Measurements from ENCODE around the gene MBD4. TPM values are rescaled to one million over a fixed set of nuclear protein-coding genes. Genes with fewer than 3 reads are reported as not detected.

MBD4 gene
- total RNA-seq, 2 experiments from 2014 or later, result 38.9 to 44.5 TPM

DNA sequence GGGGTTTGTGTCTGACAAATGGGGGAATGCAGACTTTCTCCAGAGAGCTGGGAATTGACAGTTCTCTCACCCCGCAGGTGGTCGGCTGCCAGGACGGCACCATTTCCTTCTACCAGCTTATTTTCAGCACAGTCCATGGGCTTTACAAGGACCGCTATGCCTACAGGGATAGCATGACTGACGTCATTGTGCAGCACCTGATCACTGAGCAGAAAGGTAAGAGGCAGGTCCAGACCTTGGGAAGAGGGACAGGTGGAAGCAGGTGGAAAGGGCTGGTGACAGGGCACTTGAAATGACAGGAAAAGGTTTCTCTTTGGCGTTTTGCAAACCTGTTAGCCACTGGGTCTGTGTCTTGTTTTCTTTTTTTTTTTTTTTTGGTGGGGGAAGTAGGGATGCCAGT is 36.8 kb upstream of the MBD4 start:
- Mint-ChIP-seq H3K36me3 (ENCODE audit: low read depth) (no peaks in the 10 kb centered on the region), H3K27ac (no peak overlapping the region), H3K9me3 (no peaks in the 10 kb centered on the region), H3K4me3 (no peak overlapping the region), H3K27me3 (no peaks in the 10 kb centered on the region), H3K4me1 (ENCODE audit: low read depth) (peaks cover 1% of the 10 kb centered on the region)
- CTCF ChIA-PET, result interaction anchor here (1.1 to 1.7 kb wide), 2 partner anchors 14 to 93 kb away, joined by 4 to 6 read pairs; no protein-coding TSS in a partner anchor
- DNase-seq (no peak), ATAC-seq (no peak)
- intact Hi-C loops (cut with micrococcal nuclease), result no loop called here
- POLR2A ChIA-PET, result no interaction called here
- TF ChIP-seq, protein P1, sequence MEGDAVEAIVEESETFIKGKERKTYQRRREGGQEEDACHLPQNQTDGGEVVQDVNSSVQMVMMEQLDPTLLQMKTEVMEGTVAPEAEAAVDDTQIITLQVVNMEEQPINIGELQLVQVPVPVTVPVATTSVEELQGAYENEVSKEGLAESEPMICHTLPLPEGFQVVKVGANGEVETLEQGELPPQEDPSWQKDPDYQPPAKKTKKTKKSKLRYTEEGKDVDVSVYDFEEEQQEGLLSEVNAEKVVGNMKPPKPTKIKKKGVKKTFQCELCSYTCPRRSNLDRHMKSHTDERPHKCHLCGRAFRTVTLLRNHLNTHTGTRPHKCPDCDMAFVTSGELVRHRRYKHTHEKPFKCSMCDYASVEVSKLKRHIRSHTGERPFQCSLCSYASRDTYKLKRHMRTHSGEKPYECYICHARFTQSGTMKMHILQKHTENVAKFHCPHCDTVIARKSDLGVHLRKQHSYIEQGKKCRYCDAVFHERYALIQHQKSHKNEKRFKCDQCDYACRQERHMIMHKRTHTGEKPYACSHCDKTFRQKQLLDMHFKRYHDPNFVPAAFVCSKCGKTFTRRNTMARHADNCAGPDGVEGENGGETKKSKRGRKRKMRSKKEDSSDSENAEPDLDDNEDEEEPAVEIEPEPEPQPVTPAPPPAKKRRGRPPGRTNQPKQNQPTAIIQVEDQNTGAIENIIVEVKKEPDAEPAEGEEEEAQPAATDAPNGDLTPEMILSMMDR (IDR thresholded peaks at IDR 0.05), result no peak

DNA sequence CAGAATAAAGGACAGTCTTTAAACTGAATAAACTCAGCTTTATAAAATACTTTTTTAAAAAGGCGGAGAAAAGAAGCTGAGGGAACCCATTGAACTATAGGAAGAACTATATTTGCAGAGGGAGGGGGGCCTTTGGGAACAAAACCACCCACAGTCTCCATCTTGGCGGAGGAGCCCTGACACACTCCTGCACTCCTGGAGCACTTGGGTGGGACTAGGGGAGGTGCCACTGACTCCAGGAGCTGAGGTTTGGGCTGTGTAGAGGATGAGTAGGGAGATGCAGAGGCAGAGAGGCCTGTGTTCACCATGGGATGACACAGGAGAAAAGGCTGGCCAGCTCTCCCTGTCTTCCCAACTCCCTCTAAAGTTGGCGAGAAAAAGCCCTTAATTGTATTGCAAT is 36.1 kb upstream of the MBD4 start:
- Mint-ChIP-seq H3K27ac (no peak overlapping the region), H3K27me3 (no peaks in the 10 kb centered on the region), H3K4me3 (no peak overlapping the region), H3K36me3 (ENCODE audit: low read depth) (no peaks in the 10 kb centered on the region), H3K4me1 (ENCODE audit: low read depth) (no peaks in the 10 kb centered on the region), H3K9me3 (no peaks in the 10 kb centered on the region)
- DNase-seq, result no peak
- intact Hi-C loops (cut with micrococcal nuclease), result no loop called here
- CTCF ChIA-PET, result interaction anchor here (1.1 to 1.7 kb wide), 3 partner anchors 9 to 93 kb away, joined by 3 to 6 read pairs (median 4); no protein-coding TSS in a partner anchor
- TF ChIP-seq, protein P1 (IDR thresholded peaks at IDR 0.05), result no peak
- no peak for ATAC-seq
- POLR2A ChIA-PET, result no interaction called here

DNA sequence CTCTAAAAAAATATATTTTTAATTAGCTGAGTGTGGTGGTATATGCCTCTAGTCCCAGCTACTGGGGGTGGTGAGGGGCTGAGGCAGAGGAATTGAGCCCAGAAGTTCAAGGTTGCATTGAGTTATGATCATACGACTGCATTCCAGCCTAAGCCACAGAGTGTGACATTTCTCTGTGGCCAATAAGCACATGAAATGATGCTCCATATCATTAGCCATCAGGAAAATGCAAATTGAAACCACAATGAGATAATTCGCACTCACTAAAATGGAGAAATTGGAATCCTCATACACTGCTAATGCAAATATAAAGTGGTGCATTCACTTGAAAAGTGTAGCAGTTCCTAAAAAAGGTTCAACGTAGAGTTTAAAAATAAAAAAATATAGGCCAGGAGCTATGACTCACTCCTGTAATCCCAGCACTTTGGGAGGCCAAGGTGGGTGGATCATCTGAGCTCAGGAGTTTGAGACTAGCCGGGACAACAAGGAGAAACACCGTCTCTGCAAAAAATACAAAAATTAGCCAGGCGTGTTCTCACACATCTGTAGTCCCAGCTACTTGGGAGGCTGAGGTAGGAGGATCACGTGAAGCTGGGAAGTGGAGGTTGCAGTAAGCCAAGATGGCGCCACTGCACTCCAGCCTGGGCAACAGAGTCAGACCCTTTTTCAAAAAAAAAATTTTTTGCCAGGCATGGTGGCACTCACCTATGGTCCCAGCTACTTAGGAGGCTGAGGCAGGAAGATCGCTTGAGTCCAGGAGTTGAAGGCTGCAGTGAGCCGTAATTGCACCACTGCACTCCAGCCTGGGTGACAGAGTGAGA is 35.4 kb upstream of the MBD4 start:
- H3K9me3 Mint-ChIP-seq, result no peaks in the 10 kb centered on the region
- no peak overlapping the region for H3K27ac Mint-ChIP-seq
- DNase-seq (no peak), ATAC-seq (no peak)
- TF ChIP-seq, protein P1 (IDR thresholded peaks at IDR 0.05), result no peak
- CTCF ChIA-PET, result interaction anchor here (0.9 to 1.7 kb wide), 4 partner anchors 10 to 92 kb away, joined by 3 to 6 read pairs (median 4); no protein-coding TSS in a partner anchor
- no peak overlapping the region for H3K4me3 Mint-ChIP-seq
- H3K36me3 Mint-ChIP-seq (ENCODE audit: low read depth), result no peaks in the 10 kb centered on the region
- no peaks in the 10 kb centered on the region for H3K4me1 Mint-ChIP-seq (ENCODE audit: low read depth)
- H3K27me3 Mint-ChIP-seq, result no peaks in the 10 kb centered on the region
- intact Hi-C loops (cut with micrococcal nuclease), result no loop called here
- POLR2A ChIA-PET, result interaction anchor here (0.6 kb wide), 1 partner anchor 32 kb away, joined by 3 read pairs; no protein-coding TSS in a partner anchor

DNA sequence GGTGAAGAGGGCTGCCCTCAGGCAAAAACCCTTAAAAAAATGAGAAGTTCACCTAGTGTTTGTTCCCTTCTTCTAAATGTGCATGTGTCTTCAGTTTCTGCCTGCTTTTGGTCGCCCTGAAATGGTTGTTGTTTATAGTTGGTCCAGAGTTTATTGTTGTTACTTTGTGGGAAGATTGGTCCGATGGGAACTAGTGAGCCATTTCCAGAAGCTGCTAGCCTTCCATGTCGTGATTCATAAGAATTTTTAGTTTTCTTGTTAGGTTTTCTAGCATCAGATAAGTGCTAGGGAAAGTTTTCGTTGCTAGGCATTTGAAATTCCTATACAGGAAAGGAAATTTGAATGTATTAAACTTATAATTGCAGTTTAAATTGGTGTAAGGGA is 34.0 kb upstream of the MBD4 start:
- intact Hi-C loops (cut with micrococcal nuclease), result no loop called here
- ChIA-PET CTCF (interaction anchor here (1.6 kb wide), 1 partner anchor 23 kb away, joined by 3 read pairs; no protein-coding TSS in a partner anchor), POLR2A (no interaction called here)
- H3K36me3 Mint-ChIP-seq (ENCODE audit: low read depth), result peaks cover 7% of the 10 kb centered on the region
- H3K4me3 Mint-ChIP-seq, result no peak overlapping the region
- H3K4me1 Mint-ChIP-seq (ENCODE audit: low read depth), result no peaks in the 10 kb centered on the region
- no peaks in the 10 kb centered on the region for H3K9me3 Mint-ChIP-seq
- no peaks in the 10 kb centered on the region for H3K27me3 Mint-ChIP-seq
- no peak overlapping the region for H3K27ac Mint-ChIP-seq
- no peak for DNase-seq
- ATAC-seq, result no peak
- TF ChIP-seq, protein P1 (IDR thresholded peaks at IDR 0.05), result no peak

Measured in activated CD8-positive, alpha-beta T cell treated with anti-CD3 and anti-CD28 coated beads for 36 hours (primary cell).